Mucosa of rectum (tissue), 2 donors: Measurements from ENCODE around the gene SAMD5.

Experiments
- H3K27ac ChIP-seq, 2 donors: one replicate each; pipeline ENCODE4 v1.7.0; 2013; ENCODE audit warnings: inconsistent platforms in 2 of 2, low read depth in 2 of 2, low read length in 2 of 2
- H3K27me3 ChIP-seq, 2 donors: one replicate each; pipeline ENCODE4 v1.7.0; 2013; ENCODE audit warnings: low read length in 2 of 2; ENCODE audit not compliant: control insufficient read depth in 2 of 2, insufficient read depth in 2 of 2
- H3K36me3 ChIP-seq, 2 donors: one replicate each; pipeline ENCODE4 v1.7.0; 2013; ENCODE audit warnings: low read length in 2 of 2; ENCODE audit not compliant: control insufficient read depth in 2 of 2, insufficient read depth in 2 of 2
- H3K4me1 ChIP-seq, 2 donors: one replicate each; pipeline ENCODE4 v1.7.0; 2013; ENCODE audit warnings: low read length in 2 of 2, mild to moderate bottlenecking in 1 of 2; ENCODE audit not compliant: control insufficient read depth in 2 of 2, insufficient read depth in 2 of 2
- H3K4me3 ChIP-seq, 2 donors: one replicate each; pipeline ENCODE4 v1.7.0; 2013; ENCODE audit warnings: low read length in 2 of 2
- H3K9ac ChIP-seq, 2 donors: one replicate each; pipeline ENCODE4 v1.7.0; 2013; ENCODE audit warnings: low read length in 2 of 2, low read depth in 1 of 2, mild to moderate bottlenecking in 1 of 2
- H3K9me3 ChIP-seq, 2 donors: one replicate each; pipeline ENCODE4 v1.7.0; 2013; ENCODE audit warnings: low read length in 2 of 2; ENCODE audit not compliant: control insufficient read depth in 2 of 2
- donor health status: healthy.
- donor health status: Normal muscosa, but diverticular disease.

Gene SAMD5

DNA sequence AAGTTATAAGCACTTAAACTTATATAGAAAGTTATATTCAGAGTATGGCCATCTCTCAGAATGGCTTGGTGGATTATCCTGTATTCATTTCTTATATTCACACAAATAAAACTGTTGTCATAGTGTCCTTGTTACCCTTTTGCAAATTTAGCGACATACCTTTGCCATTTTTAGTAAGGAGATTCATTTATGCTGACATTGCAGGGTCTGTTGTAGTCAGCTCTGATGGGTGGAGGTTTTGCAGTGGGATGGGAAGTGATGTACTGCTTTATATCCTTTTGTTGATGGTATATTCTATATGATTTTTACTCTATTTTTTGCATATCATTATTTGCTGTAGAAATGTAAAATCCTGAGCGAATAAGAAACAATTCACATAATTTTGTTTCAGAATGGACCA is 35.9 kb downstream of the SAMD5 start:
- Histone ChIP-seq H3K9ac (no peak overlapping the region), H3K9me3 (no peaks in the 10 kb centered on the region), H3K4me3 (no peak overlapping the region), H3K36me3 (no peaks in the 10 kb centered on the region), H3K27me3 (no peaks in the 10 kb centered on the region), H3K27ac (no peak overlapping the region), H3K4me1 (no peaks in the 10 kb centered on the region)

DNA sequence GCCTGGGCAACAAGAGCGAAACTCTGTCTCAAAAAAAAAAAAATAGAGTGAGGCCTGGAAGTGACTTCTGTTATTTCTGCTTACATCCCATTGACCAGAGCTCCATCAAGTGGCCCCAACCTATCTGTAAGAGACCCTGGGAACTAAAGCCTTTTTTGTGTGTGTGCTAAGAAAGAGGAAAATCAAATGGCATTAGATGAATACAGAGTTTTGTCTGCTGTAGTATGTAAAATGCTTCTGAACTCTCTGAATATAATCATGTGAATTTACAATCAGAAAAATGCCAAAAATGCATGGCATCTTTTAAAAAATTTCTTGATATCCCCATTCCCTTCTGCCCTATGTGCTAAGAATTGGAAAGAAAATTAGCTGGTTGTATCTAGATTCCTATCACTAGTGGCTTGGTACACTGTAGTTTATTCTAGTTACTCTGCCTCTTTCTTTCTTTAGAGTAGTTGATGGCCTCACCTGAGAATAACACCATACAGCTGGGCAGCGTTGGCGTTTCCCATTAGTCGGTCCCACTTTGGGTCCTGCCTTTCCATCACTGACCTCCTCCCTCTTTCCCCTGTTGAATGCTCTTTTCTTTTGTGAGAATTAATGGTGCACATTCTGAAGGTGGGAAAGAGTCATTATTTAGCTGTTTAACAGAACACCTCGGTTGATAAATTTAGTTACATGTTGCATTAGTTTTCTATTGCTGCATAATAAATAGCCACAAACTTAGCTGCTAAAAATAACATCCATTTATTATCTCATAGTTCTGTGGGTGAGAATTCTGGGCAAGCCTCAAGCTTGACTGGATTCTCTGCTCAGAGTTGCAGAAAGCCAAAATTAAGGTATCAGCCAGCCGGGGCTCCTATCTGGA is 38.2 kb downstream of the SAMD5 start:
- Histone ChIP-seq H3K27me3 (no peaks in the 10 kb centered on the region), H3K27ac (no peak overlapping the region), H3K9ac (no peak overlapping the region), H3K9me3 (no peaks in the 10 kb centered on the region), H3K36me3 (no peaks in the 10 kb centered on the region), H3K4me3 (no peak overlapping the region), H3K4me1 (no peaks in the 10 kb centered on the region)

DNA sequence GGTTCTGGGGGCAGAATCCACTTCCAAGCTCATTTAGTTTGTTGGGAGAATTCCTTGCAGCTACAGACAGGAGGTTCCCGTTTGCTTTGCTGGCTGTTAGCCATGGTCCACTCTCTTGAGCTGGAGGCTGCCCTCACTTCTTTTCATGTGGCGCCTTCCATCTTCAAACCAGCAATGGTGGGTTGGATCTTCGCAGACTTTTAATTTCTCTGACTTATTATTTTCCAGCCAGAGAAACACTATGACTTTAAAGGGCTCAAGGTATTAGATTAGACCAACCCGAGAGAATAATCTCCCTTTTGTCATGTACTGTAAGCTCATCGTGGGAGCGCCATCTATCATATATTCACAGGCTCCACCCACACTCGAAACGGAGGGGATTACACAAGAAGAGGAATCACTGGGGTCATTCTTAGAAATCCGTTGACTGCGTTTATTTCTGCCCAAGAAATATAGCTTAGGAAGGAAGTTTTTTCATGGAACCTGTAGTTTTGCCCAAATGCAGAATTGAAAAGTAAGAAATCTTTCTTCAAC is 38.9 kb downstream of the SAMD5 start:
- Histone ChIP-seq H3K27me3 (no peaks in the 10 kb centered on the region), H3K4me1 (no peaks in the 10 kb centered on the region), H3K9ac (no peak overlapping the region), H3K9me3 (no peaks in the 10 kb centered on the region), H3K27ac (no peak overlapping the region), H3K36me3 (no peaks in the 10 kb centered on the region), H3K4me3 (no peak overlapping the region)

DNA sequence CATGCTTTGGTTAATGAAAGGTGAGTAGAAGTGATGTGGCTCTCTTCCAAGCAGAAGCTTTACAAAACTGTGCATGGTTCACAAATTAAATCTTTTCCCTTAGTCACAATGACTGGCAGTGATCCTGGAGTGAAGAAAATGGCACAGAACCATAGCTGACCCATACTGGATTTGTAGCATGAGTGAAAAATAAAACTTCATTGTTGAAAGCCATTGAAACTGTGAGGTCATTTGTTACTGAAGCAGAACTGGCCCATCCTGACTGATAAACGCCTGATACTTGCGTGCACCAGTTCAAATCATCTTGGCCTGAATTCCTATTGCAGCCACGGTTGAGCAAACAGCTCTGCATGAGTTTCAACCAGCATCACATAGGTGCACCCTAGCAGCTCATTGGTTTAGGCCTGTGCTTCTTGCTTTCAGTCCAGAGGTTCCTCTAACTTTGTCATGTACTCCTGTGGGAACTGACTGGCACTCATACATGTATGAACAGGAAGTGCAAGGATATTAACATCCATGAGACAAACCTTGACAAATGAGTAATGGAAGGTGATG is 40.5 kb downstream of the SAMD5 start:
- H3K27ac ChIP-seq = no peak overlapping the region
- no peaks in the 10 kb centered on the region for H3K36me3 ChIP-seq
- H3K27me3 ChIP-seq = no peaks in the 10 kb centered on the region
- H3K9me3 ChIP-seq = no peaks in the 10 kb centered on the region
- no peak overlapping the region for H3K4me3 ChIP-seq
- H3K4me1 ChIP-seq = no peaks in the 10 kb centered on the region
- no peak overlapping the region for H3K9ac ChIP-seq

DNA sequence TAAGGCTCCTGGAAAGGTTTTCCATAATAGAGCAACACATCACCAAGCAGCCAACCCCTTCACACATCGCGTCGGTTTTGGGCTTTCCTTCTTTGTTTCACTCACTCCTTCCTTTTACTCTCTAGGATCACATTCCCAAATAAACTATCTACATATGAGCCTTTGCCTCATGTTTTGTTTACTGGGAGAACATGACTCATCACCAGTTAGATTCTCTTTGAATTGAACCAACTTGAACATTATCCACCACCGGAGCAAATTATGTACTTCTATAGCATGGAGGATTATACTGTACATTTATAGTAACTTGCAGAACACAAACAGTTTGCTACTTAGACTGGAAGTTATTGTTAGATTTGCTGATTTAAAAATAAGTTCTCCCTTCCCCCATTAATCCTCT is 41.0 kb downstream of the SAMD5 start:
- Histone ChIP-seq H3K27ac (no peak overlapping the region), H3K36me3 (no peaks in the 10 kb centered on the region), H3K4me3 (no peak overlapping the region), H3K27me3 (no peaks in the 10 kb centered on the region), H3K9ac (no peak overlapping the region), H3K4me1 (no peaks in the 10 kb centered on the region), H3K9me3 (no peaks in the 10 kb centered on the region)

DNA sequence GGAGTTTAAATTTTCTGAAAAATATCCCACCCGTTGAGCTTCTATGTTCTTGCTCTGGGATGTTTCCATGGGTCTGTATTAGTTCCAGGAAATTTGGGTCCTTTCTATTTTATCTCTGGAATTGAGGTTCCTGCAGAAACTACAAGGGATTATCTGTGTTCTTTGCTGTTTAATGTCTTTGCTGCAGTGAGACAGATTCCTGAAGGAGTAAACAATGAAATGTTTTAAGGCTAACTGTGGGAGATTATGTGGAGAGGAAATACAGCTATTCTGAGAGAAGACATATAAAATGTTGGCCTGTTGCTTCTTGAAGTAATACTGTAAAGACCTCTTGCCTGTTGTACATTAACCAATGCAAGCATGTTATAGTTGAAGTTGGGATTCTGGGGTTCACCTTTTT is 43.5 kb downstream of the SAMD5 start:
- H3K9me3 ChIP-seq = no peaks in the 10 kb centered on the region
- no peak overlapping the region for H3K9ac ChIP-seq
- H3K36me3 ChIP-seq = no peaks in the 10 kb centered on the region
- H3K4me3 ChIP-seq = no peak overlapping the region
- no peaks in the 10 kb centered on the region for H3K27me3 ChIP-seq
- no peak overlapping the region for H3K27ac ChIP-seq
- no peaks in the 10 kb centered on the region for H3K4me1 ChIP-seq

DNA sequence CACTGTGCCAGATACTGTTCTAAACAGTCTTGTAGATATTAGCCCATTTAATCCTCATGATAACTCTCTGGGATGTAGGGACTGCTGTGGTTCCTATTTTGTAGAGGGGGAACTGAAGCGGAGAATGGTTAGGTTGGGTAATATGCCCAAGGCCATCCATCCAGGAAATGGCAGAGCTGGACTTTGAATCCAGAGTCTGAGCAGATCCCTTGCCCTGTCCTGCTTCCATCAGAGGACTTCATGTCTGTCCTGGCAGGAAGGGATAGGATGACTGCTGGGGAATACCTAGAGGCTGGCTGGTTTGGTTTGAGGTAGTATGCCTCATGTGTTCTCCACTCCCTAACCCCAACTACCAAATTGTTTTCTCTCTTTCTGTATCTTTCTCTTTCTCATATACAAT is 44.6 kb downstream of the SAMD5 start:
- no peaks in the 10 kb centered on the region for H3K9me3 ChIP-seq
- peaks cover under 1 to 1% of the 10 kb centered on the region in 2 donors for H3K4me1 ChIP-seq
- H3K27ac ChIP-seq = no peak overlapping the region

DNA sequence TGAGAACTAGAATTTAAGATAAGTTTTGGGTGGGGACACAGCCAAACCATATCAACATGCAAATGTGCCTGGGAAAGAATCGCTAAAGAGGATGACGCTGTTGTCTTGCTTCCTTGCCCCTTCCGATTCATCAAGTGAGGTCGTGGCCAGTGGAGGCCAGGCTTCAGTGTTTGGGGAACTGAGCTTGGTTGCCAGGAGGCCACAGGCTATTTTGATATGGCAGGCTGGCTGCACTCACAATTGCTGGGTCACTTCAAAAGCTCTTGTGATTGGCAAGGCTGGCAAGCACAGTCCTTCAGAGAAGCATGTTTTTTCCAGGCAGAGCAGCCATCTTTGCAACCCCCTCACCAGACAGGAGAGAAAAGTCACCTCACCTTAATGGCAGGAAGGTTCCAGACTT is 45.8 kb downstream of the SAMD5 start:
- H3K27me3 ChIP-seq = no peaks in the 10 kb centered on the region
- H3K9me3 ChIP-seq = no peaks in the 10 kb centered on the region
- no peak overlapping the region for H3K9ac ChIP-seq
- no peak overlapping the region for H3K27ac ChIP-seq
- peaks cover 5 to 13% of the 10 kb centered on the region in 2 donors for H3K4me1 ChIP-seq
- no peaks in the 10 kb centered on the region for H3K36me3 ChIP-seq
- H3K4me3 ChIP-seq = no peak overlapping the region

More for the DNA sequence above, 44.6 kb downstream of the SAMD5 start:
- no peaks in the 10 kb centered on the region for H3K27me3 ChIP-seq
- no peak overlapping the region for H3K9ac ChIP-seq
- no peaks in the 10 kb centered on the region for H3K36me3 ChIP-seq
- no peak overlapping the region for H3K4me3 ChIP-seq

DNA sequence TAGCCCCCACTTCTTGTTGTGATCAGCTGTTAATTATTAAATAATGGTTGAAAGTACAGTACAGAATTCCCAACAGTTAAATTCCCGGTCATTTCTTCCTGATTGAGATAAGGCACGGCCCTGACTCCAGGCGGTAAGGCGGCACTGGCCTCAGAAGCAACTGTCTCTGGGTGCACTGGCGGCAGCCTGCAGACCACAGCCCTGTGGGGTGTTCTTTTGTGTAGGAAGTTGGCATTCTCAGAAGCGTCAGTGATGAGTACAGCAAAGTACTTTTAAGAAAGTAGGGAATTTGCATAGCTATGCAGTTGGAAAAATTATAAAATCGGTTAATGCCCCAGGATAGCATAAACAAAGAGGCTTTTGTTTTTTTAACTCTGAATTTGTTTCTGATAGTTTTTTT is 50.5 kb downstream of the SAMD5 start:
- peak overlapping the region; percentile 45 to 56 for H3K27ac ChIP-seq
- peaks cover 5 to 14% of the 10 kb centered on the region in 2 donors for H3K4me1 ChIP-seq
- peak overlapping the region; percentile 2 to 43 for H3K4me3 ChIP-seq
- H3K9me3 ChIP-seq = no peaks in the 10 kb centered on the region
- peak overlapping the region in 1 of 2 donors; percentile 39 for H3K9ac ChIP-seq
- no peaks in the 10 kb centered on the region for H3K27me3 ChIP-seq
- no peaks in the 10 kb centered on the region for H3K36me3 ChIP-seq

DNA sequence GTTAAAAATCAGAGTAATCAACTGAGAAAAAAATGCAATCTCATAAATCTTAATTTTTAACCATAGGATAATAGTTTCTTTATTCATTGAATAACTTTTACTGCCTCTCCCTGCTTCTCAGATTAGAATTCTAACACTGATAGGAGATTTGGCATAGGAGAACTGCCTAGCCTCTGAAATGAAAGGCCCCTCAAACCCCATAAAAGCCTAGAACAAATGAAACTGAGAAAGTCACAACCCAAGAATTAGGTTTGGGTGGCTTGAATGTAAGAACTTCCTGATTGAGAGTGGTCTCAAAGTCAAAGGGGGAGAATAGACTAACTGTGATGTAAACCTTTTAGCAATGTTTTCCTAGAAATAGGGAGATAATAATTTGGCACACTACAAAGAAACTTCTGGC is 52.2 kb downstream of the SAMD5 start:
- H3K27ac ChIP-seq = no peak overlapping the region
- no peak overlapping the region for H3K4me3 ChIP-seq
- H3K9me3 ChIP-seq = no peaks in the 10 kb centered on the region
- H3K4me1 ChIP-seq = peaks cover 5 to 14% of the 10 kb centered on the region in 2 donors
- no peaks in the 10 kb centered on the region for H3K27me3 ChIP-seq
- H3K9ac ChIP-seq = no peak overlapping the region
- H3K36me3 ChIP-seq = no peaks in the 10 kb centered on the region
